ENCODE measurements around the gene UBASH3A. TPM values are rescaled to one million over a fixed set of nuclear protein-coding genes. Genes with fewer than 3 reads are reported as not detected.

Gene UBASH3A
- total RNA-seq, 2 experiments from 2014 or later = not detected

DNA sequence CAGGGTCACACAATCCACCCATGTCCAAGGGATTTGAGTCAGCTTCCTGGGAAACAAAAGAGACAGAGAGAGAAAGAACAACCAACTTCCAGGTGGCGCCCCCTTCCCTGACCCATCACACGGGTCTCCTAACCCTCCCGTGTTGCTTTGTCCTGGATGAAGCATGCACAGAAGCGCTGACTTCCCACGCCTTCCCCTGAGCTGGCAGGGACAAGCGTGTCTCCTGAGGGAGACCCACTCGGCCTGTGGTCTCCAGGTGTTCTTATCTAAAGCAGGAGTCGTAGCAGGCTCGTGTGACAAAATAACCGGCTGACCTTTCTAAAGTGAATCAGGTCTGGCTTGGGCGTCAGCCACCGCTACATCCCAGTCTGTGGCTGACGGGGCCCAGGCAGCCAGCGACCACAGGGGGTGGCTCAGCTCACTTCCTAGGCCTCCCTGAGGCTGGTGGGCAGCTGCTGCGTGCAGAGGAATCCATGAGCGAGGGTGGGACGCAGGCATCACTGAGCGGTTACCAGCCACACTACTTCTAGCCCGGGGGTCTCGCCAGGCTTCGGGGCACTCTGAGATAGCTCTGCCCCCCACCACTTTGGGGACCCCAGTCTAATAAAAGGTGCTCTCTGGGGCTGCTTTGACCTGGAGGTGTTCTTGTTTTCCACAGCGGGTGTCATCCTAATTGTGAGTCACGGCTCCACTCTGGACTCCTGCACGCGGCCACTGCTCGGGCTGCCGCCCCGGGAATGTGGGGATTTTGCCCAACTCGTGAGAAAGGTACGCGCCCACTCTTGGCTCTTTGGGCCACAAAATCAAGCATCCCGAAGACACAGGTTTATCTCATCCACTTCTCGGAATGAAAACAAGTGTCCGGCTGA lies 40.4 kb downstream of the UBASH3A start:
- no peaks in the 10 kb centered on the region for H3K9me2 ChIP-seq (ENCODE audit: insufficient read depth, low read length)
- H3K4me2 ChIP-seq (ENCODE audit: low read length) = no peak overlapping the region
- H3K79me2 ChIP-seq (ENCODE audit: insufficient read depth, low read depth, low read length) = no peaks in the 10 kb centered on the region
- no peak for TF ChIP-seq EZH2phosphoT487 (IDR thresholded peaks at IDR 0.05; ENCODE audit: borderline replicate concordance, low read depth, low read length)
- TF ChIP-seq, protein P1, sequence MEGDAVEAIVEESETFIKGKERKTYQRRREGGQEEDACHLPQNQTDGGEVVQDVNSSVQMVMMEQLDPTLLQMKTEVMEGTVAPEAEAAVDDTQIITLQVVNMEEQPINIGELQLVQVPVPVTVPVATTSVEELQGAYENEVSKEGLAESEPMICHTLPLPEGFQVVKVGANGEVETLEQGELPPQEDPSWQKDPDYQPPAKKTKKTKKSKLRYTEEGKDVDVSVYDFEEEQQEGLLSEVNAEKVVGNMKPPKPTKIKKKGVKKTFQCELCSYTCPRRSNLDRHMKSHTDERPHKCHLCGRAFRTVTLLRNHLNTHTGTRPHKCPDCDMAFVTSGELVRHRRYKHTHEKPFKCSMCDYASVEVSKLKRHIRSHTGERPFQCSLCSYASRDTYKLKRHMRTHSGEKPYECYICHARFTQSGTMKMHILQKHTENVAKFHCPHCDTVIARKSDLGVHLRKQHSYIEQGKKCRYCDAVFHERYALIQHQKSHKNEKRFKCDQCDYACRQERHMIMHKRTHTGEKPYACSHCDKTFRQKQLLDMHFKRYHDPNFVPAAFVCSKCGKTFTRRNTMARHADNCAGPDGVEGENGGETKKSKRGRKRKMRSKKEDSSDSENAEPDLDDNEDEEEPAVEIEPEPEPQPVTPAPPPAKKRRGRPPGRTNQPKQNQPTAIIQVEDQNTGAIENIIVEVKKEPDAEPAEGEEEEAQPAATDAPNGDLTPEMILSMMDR (conservative IDR thresholded peaks at IDR 0.05; ENCODE audit: low read length) = no peak
- ChIA-PET POLR2A (no interaction called here), CTCF (ENCODE audit: unreplicated experiment) (interaction anchor here (0.6 kb wide), 1 partner anchor 812 kb away, joined by 4 read pairs; no protein-coding TSS in a partner anchor)
- BruUV-seq (replicated peaks) = no TSS peak
- H4K20me1 ChIP-seq (ENCODE audit: insufficient read depth, low read length) = no peaks in the 10 kb centered on the region
- H2AFZ ChIP-seq (ENCODE audit: low read length) = no peak overlapping the region
- intact Hi-C loops (cut with micrococcal nuclease; ENCODE audit: unreplicated experiment) = no loop called here
- DNase-seq (ENCODE audit: low spot score) = no peak
- H3K27ac ChIP-seq (ENCODE audit: low read depth, low read length, poor library complexity, severe bottlenecking) = no peak overlapping the region
- no peaks in the 10 kb centered on the region for H3K4me1 ChIP-seq (ENCODE audit: insufficient read depth, low read length, poor library complexity, severe bottlenecking)
- H3K4me3 ChIP-seq (ENCODE audit: low read depth, low read length, poor library complexity, severe bottlenecking) = no peak overlapping the region
- no peaks in the 10 kb centered on the region for H3K9me3 ChIP-seq (ENCODE audit: low read length)
- H3K36me3 ChIP-seq (ENCODE audit: insufficient read depth, low read length) = no peaks in the 10 kb centered on the region

DNA sequence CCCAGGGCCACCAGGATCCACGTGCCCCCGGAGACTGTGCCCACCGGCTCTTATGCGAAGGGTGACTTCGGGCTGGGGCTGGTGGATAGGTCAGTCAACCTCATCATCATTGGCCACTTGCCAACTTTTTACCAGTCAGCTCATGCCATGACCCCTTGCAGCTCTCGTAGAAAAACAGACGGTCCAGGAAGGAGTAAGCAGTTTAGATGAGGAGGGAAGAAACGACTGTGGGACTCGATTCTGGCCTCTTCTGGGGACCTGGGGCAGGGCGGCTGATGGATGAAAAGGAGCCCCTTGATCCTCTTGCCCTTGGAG lies 41.0 kb downstream of the UBASH3A start:
- H3K79me2 ChIP-seq (ENCODE audit: insufficient read depth, low read depth, low read length) = no peaks in the 10 kb centered on the region
- CTCF ChIA-PET (ENCODE audit: unreplicated experiment) = interaction anchor here (0.6 kb wide), 1 partner anchor 812 kb away, joined by 4 read pairs; no protein-coding TSS in a partner anchor
- POLR2A ChIA-PET = no interaction called here
- intact Hi-C loops (cut with micrococcal nuclease; ENCODE audit: unreplicated experiment) = loop anchor here (5.0 kb wide), 1 partner anchor 62 kb away; no protein-coding TSS in a partner anchor
- no peaks in the 10 kb centered on the region for H3K9me2 ChIP-seq (ENCODE audit: insufficient read depth, low read length)
- no peak overlapping the region for H3K4me2 ChIP-seq (ENCODE audit: low read length)
- no peak overlapping the region for H3K4me3 ChIP-seq (ENCODE audit: low read depth, low read length, poor library complexity, severe bottlenecking)
- no peaks in the 10 kb centered on the region for H3K36me3 ChIP-seq (ENCODE audit: insufficient read depth, low read length)
- no peaks in the 10 kb centered on the region for H3K9me3 ChIP-seq (ENCODE audit: low read length)
- H3K4me1 ChIP-seq (ENCODE audit: insufficient read depth, low read length, poor library complexity, severe bottlenecking) = peaks cover 3% of the 10 kb centered on the region
- no peak overlapping the region for H2AFZ ChIP-seq (ENCODE audit: low read length)
- no peaks in the 10 kb centered on the region for H4K20me1 ChIP-seq (ENCODE audit: insufficient read depth, low read length)
- TF ChIP-seq EZH2phosphoT487 (IDR thresholded peaks at IDR 0.05; ENCODE audit: borderline replicate concordance, low read depth, low read length) = no peak
- TF ChIP-seq, protein P1 (conservative IDR thresholded peaks at IDR 0.05; ENCODE audit: low read length) = no peak
- no TSS peak for BruUV-seq (replicated peaks)
- no peak for DNase-seq (ENCODE audit: low spot score)
- H3K27ac ChIP-seq (ENCODE audit: low read depth, low read length, poor library complexity, severe bottlenecking) = no peak overlapping the region

DNA sequence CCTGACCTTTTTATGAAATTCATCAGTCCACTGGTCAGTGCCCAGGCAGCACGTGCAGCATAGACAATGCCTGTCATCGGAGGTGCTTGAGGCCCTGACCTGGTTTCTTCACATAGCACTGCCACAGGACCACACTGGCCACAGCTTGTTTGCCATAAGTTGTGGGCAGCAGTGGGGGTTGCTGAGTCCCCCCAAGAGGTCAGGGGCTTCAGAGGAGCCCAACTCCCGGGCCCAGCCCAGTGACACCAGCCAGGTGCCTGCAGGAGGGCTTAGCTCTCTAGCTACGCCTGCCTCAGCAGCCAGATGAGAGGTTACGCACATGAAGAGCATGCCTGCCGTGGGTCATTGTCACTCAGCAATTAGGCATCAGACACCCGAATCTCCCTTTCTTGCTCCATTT lies 41.6 kb downstream of the UBASH3A start:
- CTCF ChIA-PET (ENCODE audit: unreplicated experiment) = no interaction called here
- no peaks in the 10 kb centered on the region for H3K36me3 ChIP-seq (ENCODE audit: insufficient read depth, low read length)
- H4K20me1 ChIP-seq (ENCODE audit: insufficient read depth, low read length) = no peaks in the 10 kb centered on the region
- no peak for TF ChIP-seq EZH2phosphoT487 (IDR thresholded peaks at IDR 0.05; ENCODE audit: borderline replicate concordance, low read depth, low read length)
- TF ChIP-seq, protein P1 (conservative IDR thresholded peaks at IDR 0.05; ENCODE audit: low read length) = no peak
- no TSS peak for BruUV-seq (replicated peaks)
- H3K27ac ChIP-seq (ENCODE audit: low read depth, low read length, poor library complexity, severe bottlenecking) = no peak overlapping the region
- POLR2A ChIA-PET = no interaction called here
- no peak for DNase-seq (ENCODE audit: low spot score)
- no peaks in the 10 kb centered on the region for H3K9me3 ChIP-seq (ENCODE audit: low read length)
- no peak overlapping the region for H2AFZ ChIP-seq (ENCODE audit: low read length)
- H3K9me2 ChIP-seq (ENCODE audit: insufficient read depth, low read length) = no peaks in the 10 kb centered on the region
- H3K4me2 ChIP-seq (ENCODE audit: low read length) = no peak overlapping the region
- intact Hi-C loops (cut with micrococcal nuclease; ENCODE audit: unreplicated experiment) = loop anchor here (5.0 kb wide), 1 partner anchor 63 kb away; no protein-coding TSS in a partner anchor
- H3K4me1 ChIP-seq (ENCODE audit: insufficient read depth, low read length, poor library complexity, severe bottlenecking) = peaks cover 9% of the 10 kb centered on the region
- H3K79me2 ChIP-seq (ENCODE audit: insufficient read depth, low read depth, low read length) = no peaks in the 10 kb centered on the region
- H3K4me3 ChIP-seq (ENCODE audit: low read depth, low read length, poor library complexity, severe bottlenecking) = no peak overlapping the region
